Activated CD4-positive, alpha-beta T cell treated with anti-CD3 and anti-CD28 coated beads, Interleukin-10, Interleukin-2, amounts not matched to agents 100 ng/mL and 50 ng/mL, durations not matched to agents 16 hours and 8 hours (primary cell): ENCODE data around the gene INPP5F.
A peak's percentile ranks its signal among the peaks of the same experiment; 100 is the strongest.

Experiments
- DNase-seq: peaks from one replicate; pipeline ENCODE4 v3.0.0-alpha.2; 2020

The INPP5F gene

GRCh38 chr10:119725828-119726675, at the start of gene INPP5F:
TSS of gene INPP5F (plus strand) at chr10:119726050. CDS start at chr10:119726263, 213 bp downstream.
- DNase-seq = peak; percentile 100

DNA sequence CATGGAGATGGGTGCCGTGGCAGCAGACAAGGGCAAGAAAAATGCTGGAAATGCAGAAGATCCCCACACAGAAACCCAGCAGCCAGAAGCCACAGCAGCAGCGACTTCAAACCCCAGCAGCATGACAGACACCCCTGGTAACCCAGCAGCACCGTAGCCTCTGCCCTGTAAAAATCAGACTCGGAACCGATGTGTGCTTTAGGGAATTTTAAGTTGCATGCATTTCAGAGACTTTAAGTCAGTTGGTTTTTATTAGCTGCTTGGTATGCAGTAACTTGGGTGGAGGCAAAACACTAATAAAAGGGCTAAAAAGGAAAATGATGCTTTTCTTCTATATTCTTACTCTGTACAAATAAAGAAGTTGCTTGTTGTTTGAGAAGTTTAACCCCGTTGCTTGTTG, 48.7 kb upstream of the INPP5F start:
- DNase-seq = no peak

GRCh38 chr10:119677904-119678755, 47.7 kb upstream of the INPP5F start:
- DNase-seq = no peak

- DNase-seq = no peak
These were observed 46.4 kb upstream of the INPP5F start for GRCh38 chr10:119679480-119679829.

GRCh38 chr10:119680050-119680449, 45.8 kb upstream of the INPP5F start:
- DNase-seq = no peak

DNA sequence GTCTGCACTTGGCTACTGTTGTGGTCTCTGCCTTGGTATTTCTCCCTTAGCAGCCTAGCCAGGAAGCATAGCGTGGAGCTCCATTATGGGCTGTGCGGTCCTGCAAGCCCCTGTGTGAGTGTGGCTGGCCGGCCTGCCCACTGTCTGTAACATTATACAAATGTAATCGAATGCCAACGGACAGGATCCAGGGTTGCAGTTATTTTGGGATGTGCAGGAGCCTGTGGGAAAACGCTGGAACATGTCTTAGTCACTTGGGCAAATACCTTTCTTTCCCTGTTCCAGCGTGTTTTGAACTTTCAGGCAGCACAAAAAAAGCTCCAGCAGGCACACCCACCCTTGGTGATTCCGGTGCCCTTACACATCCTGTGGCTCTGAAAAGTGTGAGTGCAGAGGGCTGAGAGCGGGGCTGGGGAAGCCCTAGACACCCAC, 45.2 kb upstream of the INPP5F start:
- no peak for DNase-seq

DNA sequence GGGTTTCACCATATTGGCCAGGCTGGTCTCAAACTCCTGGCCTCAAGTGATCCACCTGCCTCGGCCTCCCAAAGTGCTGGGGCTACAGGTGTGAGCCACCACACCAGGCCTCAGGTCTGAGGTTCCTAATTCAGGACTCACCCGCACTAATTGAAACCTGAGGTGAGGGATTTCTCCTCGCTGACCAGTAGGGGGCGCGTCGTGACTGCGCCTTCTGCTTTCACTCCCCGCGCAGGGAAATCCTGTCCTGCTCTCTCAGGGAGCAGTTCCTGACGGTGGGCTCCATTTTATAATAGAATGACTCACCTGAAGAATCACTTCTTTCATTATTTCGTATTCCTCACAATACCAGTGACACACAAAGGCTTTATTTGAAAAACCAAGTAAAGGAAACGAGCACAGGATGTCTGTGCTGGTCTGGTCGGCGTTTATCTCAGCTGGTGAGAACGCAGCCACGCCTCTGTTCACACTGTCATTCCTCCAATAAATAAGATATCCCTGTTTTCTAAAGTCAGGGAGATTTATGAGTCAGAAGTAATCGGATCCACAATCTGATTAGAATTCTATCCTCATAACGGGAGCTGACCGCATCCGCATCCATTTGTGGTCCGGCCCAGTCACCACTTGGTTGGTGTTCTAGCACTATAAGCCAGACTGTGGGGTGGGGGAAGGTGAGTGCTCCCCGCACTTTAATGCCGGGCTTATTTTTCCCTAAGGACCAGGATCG, 39.2 kb upstream of the INPP5F start:
- DNase-seq = peak; percentile 88

DNA sequence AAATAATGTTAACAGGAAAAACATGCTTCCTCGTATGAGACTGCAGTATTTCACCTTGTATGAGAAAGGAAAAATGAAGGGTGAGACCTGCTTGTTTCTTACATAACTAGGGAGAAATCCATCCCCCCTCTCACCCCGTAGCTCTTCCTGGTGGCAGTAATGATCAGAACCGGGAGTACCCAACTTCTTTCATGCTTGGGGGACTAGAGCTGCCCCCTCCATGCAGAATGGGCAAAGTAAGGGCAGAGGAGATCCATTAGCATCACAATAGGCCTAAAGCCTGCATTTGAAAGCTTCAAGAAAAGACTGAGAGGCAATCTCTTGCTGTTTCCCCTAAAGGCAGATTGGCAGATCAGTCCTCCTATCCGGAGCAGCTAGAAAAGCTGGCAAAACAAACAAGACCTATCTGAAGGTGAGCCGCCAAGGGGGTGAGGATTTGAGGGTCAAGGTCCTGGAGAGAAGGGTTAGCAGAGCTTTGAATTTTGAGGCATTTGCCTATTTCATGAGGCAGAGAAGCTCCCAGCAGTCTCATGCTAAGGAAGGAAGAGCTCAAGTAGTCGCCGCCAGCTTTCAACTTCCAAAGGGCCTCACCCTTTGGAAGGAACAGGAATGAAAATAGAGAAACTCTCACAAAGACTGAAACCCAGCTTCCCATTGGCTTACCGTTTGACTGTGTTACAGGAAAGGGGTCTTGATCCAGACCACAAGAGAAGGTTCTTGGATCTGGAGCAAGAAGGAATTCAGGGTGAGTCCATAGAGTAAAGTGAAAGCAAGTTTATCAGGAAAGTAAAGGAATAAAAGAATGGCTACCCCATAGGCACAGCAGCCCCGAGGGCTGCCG, 38.4 kb upstream of the INPP5F start:
- DNase-seq = no peak

DNA sequence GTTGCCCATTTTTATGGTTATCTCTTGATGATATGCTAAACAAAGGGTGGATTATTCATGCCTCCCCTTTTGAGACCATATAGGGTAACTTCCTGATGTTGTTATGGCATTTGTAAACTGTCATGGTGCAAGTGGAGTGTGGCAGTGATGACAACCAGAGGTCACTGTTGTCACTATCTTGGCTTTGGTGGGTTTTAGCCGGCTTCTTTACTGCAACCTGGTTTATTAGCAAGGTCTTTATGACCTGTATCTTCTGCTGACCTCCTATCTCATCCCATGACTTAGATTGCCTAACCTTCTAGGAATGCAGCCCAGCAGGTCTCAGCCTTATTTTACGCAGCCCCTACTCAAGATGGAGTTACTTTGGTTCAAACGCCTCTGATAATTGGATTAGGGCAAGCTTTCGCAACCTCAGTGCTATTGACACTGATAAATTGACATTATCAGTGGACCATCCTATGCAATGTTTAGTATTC, 37.8 kb upstream of the INPP5F start:
- DNase-seq = no peak

DNA sequence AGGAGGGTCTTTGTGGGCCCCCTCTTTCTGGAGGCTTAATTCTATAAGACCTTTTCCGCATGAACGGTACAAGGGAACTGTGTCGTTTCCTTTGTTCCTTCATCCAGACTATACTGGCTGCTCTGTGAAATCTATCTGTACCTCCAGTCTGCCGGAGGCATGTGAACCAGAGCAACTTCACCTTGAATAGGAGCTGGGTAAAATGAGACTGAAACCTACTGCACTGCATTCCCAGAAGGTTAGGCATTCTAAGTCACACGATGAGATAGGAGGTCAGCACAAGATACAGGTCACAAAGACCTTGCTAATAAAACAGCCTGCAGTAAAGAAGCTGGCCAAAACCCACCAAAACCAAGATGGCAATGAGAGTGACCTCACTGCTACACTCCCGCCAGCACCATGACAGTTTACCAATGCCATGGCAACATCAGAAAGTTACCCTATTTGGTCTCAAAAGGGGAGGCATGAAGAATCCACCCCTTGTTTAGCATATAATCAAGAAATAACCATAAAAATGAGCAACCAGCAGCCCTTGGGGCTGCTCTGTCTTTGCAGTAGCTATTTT, 36.8 kb upstream of the INPP5F start:
- no peak for DNase-seq

GRCh38 chr10:119691726-119692125, 34.1 kb upstream of the INPP5F start:
- no peak for DNase-seq

DNA sequence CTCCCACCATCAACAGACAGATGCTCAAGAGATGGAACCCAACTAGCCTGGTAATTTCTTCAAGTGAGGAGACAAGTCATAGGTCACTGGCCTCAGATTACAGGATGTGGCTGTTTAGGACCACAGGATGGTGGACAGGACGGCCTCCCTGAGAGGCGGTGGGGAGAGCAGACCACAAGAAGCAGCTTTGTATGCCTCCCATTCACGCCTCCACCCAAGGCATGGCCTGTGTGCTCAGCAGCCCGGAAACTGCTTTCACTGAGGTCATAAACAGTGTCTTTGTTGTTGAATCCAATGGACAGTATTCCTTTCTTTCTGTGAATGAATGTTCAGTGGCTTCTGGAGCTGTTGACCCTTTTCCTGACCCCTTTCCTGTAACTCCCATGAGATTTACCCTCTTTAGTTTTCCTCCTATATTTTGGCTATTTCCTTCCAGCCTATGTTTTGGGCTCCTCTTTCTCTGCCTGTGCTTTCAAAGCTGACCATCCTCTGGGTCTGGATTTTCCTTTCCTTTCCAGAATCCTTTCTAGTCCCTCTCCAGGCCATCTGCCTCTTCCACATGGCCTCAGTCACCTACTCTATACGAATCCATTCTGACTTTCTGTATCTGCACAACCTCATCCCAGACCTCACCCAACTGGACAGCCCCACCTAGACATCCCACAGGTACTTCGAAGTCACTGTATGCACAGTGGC, 32.4 kb upstream of the INPP5F start:
- DNase-seq = peak; percentile 15

GRCh38 chr10:119694608-119695007, 31.2 kb upstream of the INPP5F start:
- DNase-seq = no peak

DNA sequence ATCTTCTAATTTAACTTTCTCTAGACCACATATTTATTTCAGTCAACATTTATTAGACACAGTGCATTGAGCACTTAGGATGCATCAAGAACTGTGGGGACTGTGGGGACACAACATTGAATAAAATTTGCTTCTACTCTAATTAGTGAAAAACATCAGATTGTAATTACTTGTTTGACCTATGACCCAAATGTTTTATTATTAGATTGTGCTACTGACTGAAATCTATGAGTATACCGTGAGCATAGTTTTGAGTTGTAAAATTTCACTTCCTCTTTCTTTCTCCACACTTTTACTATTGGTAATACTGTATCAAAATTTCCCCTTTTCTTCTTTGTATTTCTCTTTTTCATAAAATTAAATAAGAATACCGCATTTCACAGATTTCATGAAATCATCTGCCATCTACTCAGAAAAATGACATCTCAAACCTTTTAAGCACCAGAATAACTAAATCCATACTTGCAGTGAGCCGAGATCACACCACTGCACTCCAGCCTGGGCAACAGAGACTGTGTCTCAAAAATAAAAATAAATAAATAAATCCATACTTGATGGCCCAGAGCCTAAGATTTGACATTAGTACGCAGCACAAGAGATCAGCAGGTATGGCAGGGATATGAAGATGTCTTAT, 25.4 kb upstream of the INPP5F start:
- DNase-seq = no peak

GRCh38 chr10:119701861-119702260, 24.0 kb upstream of the INPP5F start:
- DNase-seq = no peak

GRCh38 chr10:119702583-119702982, 23.3 kb upstream of the INPP5F start:
- peak; percentile 58 for DNase-seq

GRCh38 chr10:119703903-119704508, 21.8 kb upstream of the INPP5F start:
- peak; percentile 43 for DNase-seq

DNA sequence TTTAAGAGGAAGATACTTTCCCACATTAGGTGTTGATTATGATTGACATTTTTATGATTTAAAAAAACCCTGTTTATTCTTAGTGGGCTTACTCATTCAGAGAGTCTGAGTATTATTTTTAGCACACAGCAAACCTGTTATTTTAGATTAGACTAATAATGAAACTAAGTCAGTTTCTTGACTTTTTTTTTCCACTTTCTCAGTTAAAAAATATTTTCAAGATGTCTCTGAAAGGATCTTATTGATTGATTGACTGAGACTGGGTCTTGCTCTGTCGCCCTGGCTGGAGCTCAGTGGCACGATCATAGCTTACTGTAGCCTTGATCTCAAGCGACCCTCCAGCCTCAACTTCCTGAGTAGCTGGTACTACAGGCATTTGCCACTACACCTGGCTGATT, 20.4 kb upstream of the INPP5F start:
- peak; percentile 80 for DNase-seq

GRCh38 chr10:119706521-119707278, 19.1 kb upstream of the INPP5F start:
- no peak for DNase-seq
